Fibroblast of the conjunctiva (primary cell): ENCODE results near the gene CIC.

ENCODE experiments used
- DNase-seq: peaks from one replicate; pipeline ENCODE4 v3.0.0-alpha.2; 2010; ENCODE audit warnings: low read depth

Gene CIC

DNA sequence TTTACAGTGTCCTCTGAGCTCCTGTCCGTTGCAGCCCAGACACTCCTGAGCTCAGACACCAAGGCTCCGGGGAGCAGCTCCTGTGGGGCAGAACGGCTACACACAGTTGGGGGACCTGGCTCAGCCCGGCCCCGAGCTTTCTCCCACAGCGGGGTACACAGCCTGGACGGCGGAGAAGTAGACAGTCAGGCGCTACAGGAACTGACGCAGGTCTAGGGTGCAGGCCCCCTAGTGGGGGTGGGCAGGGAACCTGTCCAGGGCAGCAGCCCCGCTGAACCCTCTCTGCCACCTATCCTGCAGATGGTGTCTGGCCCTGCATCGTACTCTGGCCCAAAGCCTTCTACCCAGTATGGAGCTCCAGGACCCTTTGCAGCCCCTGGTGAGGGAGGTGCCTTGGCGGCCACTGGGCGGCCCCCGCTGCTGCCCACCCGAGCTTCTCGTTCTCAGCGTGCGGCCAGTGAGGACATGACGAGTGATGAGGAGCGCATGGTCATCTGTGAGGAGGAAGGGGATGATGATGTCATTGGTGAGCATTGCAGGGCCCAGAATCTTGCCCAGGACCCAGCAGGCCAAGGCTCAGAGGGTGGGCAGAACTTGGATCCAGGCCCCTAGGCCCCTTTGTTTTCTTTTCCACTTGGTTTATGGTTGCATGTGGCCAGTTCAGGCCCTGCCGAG lies 20.0 kb downstream of the CIC start:
- DNase-seq, result no peak

DNA sequence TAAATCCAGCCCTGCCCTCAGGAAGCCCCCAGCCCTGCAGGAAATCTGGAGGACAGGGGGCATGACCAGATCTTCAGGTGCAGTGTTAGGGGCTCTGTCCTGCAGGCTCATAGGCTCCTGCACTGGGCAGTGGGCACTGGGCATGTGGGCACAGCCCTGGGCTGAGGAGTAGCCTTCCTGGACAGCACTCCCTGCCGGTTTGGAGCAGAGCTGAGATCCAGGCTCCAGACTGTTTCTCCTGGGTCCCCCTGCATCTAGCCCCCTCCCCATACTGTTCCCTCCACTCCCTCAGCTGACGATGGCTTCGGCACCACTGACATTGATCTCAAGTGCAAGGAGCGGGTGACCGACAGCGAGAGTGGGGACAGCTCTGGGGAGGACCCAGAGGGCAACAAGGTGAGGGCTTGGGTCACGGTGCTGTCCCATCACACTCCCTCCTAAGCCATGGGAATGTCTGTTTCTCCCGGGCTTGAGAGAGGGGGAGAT lies 20.5 kb downstream of the CIC start:
- no peak for DNase-seq

DNA sequence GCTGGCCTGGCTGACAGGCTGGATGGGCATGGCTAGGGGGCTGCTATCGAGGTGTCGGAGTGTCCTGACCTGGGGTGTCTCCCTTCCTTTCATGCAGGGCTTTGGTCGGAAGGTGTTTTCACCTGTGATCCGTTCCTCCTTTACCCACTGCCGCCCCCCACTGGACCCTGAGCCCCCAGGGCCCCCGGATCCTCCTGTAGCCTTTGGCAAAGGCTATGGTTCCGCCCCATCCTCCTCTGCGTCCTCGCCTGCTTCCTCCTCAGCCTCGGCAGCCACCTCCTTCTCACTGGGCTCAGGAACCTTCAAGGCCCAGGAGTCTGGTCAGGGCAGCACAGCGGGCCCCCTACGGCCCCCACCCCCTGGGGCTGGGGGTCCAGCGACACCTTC lies 21.1 kb downstream of the CIC start:
- DNase-seq, result no peak

DNA sequence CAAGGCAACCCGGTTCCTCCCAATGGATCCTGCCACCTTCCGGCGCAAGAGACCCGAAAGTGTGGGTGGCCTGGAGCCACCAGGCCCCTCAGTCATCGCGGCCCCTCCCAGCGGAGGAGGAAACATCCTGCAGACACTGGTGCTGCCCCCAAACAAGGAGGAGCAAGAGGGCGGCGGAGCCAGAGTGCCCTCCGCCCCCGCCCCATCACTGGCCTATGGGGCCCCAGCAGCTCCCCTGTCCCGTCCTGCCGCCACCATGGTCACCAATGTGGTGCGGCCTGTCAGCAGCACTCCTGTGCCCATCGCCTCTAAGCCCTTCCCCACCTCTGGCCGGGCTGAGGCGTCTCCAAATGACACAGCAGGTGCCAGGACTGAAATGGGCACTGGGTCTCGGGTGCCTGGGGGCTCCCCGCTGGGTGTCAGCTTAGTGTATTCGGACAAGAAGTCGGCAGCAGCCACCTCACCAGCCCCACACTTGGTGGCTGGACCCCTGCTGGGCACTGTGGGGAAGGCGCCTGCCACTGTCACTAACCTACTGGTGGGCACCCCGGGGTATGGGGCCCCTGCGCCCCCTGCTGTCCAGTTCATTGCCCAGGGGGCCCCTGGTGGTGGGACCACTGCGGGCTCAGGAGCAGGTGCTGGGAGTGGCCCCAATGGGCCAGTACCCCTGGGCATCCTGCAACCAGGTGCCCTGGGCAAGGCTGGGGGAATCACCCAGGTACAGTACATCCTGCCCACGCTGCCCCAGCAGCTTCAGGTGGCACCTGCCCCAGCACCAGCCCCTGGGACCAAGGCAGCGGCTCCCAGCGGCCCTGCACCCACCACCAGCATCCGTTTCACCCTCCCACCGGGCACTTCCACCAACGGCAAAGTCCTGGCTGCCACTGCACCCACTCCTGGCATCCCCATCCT lies 21.7 kb downstream of the CIC start:
- DNase-seq, result no peak

DNA sequence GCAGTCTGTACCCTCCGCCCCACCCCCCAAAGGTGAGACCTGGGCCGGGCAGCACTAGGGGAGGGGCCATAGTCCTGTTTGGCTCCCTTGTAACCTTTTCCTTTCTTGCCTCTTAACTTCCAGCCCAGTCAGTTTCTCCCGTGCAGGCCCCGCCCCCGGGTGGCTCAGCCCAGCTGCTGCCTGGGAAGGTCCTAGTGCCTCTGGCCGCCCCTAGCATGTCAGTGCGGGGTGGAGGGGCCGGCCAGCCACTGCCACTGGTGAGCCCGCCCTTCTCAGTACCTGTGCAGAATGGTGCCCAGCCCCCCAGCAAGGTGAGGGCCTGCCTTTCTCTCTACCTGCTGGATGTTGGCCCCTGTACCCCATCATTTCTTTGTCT lies 22.4 kb downstream of the CIC start:
- DNase-seq, result no peak

DNA sequence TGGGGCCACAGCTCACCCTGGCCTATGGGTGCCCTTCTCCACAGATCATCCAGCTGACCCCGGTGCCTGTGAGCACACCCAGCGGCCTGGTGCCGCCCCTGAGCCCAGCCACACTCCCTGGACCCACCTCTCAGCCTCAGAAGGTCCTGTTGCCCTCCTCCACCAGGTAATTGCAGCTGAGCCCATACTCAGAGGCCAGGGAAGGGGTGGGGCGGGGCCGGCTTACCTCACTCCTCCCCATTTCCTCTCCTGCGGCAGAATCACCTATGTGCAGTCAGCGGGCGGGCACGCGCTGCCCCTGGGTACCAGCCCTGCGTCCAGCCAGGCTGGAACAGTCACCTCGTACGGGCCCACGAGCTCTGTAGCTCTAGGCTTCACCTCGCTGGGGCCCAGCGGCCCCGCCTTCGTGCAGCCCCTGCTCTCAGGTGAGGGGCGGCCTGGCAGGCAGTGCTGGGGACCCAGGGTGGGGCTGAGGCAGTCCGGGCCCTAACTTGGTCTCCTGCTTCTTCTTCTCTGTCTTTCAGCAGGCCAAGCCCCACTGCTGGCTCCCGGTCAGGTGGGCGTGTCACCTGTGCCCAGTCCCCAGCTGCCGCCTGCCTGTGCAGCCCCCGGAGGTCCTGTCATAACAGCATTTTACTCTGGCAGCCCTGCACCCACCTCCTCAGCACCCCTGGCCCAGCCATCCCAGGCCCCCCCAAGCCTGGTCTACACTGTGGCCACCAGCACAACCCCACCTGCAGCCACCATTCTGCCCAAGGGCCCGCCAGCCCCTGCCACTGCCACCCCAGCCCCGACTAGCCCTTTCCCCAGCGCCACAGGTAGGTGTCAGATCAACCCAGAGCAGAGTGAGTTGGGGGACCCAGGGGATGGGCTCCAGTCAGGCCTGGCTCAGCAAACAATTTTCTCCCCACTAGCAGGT lies 23.2 kb downstream of the CIC start:
- DNase-seq, result no peak

DNA sequence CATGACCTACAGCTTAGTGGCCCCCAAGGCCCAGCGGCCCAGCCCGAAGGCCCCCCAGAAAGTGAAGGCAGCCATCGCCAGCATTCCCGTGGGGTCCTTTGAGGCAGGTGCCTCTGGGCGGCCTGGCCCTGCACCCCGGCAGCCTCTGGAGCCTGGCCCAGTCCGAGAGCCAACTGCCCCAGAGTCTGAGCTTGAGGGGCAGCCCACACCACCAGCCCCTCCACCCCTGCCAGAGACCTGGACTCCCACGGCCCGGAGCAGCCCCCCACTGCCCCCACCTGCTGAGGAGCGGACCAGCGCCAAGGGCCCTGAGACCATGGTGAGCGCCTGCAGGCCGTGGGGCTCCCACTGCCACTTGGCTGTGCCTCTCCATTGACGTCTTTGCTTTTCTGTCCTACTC lies 23.9 kb downstream of the CIC start:
- DNase-seq, result no peak

DNA sequence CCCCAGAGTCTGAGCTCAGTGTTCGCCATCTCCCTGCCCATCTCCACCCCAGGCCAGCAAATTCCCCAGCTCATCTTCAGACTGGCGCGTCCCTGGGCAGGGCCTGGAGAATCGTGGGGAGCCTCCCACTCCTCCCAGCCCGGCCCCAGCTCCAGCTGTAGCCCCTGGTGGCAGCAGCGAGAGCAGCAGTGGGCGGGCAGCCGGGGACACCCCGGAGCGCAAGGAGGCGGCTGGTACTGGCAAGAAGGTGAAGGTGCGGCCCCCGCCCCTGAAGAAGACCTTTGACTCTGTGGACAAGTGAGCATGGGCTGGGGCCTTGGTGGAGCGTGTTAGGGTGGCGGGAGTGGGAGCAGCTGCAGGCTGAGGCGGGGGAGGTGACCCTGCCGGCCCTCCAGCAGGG lies 24.5 kb downstream of the CIC start:
- no peak for DNase-seq

DNA sequence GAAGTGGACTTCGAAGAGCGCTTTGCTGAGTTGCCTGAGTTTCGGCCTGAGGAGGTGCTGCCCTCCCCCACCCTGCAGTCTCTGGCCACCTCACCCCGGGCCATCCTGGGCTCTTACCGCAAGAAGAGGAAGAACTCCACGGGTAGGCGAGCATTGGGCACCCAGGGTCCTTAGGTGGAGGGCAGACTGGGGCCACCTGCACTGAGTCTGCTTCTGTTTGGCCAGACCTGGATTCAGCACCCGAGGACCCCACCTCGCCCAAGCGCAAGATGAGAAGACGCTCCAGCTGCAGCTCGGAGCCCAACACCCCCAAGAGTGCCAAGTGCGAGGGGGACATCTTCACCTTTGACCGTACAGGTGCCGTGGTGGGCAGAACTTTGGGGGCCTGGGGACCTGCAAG lies 24.9 kb downstream of the CIC start:
- DNase-seq, result no peak

DNA sequence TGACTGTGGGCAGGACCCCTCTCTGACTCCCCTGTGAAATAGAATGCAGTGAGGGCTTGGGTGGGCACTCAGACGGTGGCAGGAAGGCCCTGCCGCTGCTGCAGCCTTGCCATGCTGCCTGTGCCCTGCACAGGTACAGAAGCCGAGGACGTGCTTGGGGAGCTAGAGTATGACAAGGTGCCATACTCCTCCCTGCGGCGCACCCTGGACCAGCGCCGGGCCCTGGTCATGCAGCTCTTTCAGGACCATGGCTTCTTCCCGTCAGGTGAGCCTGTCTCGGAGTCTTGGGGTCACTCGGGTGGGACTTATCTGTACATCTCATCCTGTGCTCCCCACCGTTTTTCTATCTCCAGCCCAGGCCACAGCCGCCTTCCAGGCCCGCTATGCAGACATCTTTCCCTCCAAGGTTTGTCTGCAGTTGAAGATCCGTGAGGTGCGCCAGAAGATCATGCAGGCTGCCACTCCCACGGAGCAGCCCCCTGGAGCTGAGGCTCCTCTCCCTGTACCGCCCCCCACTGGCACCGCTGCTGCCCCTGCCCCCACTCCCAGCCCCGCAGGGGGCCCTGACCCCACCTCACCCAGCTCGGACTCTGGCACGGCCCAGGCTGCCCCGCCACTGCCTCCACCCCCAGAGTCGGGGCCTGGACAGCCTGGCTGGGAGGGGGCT lies 25.6 kb downstream of the CIC start:
- DNase-seq, result no peak

DNA sequence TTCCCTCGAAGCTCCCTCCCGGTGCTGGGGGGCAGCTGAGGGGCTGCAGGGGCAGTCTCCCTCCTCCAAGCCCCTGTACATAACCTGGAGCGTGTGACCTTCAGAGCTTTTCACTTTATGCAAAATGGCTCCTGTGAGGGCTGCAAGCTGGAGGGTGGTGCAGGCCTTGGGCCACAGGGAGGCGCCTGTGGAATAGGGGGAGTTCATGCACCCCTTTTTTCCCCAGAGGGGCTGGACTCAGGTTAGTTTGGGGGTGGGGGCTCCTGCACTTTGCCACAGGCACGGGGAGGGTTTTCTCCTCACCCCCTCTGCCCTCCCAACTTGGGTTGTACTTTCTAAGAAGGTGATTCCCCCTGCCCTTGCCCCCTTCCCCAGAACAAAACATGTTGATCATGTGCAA lies 26.3 kb downstream of the CIC start:
- no peak for DNase-seq

DNA sequence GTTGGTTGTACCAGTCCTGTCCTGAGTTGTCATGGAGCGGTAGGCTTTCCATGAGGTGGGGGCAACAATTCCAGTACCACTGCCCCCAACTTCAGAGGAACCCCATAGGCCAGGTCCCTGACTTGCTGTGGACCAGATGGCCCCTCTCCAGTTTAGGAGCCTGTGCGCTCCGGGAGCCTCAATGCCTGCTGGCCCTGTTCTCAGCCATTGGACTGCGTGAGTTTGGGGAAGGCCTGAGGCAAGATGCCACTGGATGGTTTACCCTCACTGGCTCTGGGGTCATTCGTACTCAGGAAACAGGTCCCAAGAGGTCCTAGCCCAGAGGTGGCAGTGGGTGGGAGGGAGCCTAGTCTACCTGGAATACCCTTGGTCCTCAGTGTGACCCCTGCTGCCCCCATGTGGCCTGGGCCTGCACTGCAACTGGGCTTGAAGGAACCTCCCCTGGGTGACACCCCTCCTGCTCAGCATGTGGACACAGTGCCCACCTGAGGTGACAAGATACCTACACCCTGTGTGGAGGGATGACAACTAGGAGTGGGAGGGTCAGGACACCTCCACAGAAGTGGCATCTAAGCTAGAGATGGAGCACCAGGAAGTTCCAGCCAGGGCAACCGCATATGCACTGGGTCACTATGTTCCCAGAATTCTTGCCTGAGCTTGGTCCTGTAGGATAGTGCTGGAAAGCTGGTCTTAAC lies 26.9 kb downstream of the CIC start:
- DNase-seq, result no peak

DNA sequence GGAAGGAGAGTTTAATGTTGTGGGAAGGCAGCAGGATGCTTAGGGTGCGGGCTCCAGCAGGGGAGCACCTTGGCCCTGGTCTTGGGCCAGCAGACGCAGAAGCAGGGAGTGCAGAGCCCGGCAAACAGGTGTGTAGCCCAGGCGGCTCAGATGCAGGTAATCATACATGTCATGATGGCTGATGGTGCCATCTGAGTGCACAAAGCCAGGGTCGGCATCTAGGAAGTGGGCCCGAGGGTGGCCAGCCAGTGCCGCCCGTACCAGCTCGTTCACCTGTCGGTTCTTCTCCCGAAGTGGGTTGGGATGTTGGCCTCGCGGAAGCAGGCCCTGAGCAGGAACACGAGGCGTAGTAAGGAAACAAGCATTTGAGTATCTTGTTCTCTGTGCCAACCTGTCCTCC lies 28.0 kb downstream of the CIC start:
- DNase-seq, result no peak

DNA sequence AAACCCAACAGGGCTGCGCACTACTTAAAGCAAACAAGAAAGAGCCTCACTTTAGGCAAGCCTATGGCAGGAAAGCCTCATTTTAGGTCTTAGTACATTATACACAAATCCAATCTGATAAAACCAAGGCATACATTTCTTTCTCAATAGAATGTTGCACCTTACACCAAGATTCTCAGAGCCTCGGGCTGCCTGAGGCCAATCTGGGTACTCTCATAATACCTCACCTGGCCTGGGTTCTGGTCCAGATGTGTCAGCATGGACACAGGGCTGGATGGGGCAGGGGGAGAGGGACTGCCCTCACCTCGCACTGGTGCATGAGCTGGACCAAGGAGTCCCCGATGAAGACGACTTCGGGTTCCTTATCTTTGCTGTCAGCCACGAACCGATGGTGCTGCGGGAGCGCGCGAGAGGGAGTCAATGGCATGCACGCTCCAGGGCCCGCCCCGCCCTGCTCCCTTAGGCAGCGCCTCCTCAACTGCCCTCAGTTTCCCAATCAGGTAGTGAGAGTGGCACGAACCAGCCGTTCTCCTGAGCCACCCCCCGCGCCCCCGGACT lies 32.7 kb downstream of the CIC start, which contains the start of gene PRR19:
TSS of gene PRR19 (plus strand) at position 487 of the 558 bp plus-strand sequence. CDS start 7,453 bp downstream, outside the sequence.
- DNase-seq, result no peak

DNA sequence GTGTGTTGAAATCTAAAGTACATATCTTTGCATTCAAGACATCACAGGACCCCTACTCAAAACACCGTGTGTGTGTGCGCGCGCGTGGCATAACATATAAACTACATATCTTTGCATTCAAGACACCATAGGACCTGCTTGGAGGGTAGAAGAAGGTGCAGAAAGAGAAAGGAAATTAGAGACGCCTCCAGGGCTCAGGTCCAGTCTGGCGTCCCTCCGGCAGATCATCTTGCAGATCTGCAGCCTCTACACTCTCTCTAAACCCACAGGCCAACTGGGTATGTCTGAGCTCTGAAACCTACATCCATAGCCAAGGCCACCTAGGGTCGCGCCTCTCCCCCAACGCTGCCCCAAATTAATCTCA lies 34.0 kb downstream of the CIC start:
- DNase-seq, result no peak

DNA sequence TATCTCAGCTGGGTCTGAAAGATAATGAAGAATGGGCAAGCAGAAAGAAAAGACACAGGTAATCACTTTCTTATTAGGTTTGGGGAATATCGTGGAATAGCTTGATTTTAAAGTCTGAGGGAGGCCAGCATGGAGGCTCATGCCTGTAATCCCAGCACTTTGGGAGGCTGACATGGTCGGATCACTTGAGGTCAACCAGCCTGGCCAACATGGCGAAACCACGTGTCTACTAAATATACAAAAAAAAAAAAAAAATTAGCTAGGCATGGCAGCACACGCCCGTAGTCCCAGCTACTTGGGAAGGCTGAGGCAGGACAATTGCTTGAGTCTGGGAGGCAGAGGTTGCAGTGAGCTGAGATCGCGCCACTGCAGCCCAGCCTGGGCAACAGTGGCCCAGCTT lies 34.8 kb downstream of the CIC start:
- no peak for DNase-seq

DNA sequence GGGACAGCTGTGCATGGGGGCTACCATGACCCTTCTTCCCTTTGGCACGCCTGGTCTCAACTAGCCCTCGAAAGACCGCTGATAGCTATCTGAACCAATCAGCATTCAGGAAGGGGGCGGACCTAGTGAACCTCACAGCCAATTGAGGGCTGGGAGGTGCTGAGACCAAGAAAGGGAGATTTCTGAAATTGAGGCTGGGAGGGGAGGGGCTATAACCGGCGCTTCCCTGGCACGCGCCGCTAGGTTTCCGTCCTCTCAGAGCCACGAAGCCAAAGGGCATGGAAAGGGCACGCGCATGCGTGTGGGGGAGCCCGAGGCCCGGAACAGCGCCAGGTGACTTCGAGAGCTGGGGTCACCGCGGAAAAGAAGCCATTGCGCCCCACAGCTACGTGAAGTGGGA lies 37.6 kb downstream of the CIC start:
- DNase-seq, result no peak

DNA sequence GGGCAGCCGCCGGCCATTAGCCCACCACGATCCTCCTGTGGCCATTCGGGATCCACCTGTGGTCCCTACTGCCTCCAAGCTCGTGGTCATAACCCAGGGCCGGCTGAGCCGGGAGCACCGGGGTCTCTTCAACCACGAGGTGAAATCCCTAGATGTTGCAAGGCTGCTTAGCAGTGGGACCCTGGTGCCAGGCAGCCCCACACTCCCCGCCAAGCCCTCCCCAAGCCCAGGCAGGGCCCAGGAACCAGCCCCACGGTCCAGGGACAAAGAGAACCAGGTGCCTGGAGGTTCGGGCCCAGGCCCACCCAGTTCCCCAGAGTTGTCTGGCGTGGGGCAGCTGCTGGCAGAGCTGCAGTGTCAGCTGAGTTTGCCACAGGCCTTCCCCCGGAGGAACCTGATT lies 40.6 kb downstream of the CIC start:
- DNase-seq, result no peak

DNA sequence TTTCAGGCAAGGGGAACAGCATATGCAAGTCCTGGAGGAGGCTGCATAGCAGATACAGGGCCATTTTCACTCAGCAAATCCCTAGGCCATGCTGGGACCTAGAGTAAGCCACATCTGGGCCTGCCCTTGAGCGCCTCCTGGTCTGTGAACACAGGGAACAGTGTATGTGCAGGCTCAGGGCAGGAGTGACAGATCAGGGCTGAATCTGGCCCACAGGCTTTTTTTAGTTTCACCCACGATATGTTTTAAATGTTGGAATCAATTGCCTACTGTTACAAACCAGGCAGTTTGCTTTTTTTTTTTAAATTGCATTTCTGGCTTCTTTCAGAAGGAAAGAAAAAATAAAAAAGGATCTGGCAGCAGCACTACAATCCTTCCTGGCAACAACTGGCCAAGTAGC lies 42.6 kb downstream of the CIC start:
- no peak for DNase-seq

DNA sequence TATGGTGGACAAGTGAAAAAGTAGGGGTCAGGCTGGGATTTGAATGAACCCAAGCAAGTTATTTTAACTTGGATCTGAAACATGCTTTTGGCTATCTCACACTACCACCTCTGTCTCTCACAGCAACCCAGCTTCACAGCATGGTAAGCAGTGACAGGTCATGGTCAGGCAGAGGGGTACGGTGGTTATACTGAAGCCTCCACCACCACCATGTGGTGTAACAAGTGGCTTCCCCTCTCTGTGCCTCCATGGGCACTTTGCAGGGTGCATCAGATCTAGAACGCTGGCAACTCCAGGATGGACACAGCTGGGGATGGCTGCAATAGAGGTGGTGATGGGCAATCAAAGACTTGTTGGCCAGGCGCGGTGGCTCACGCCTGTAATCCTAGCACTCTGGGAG lies 43.3 kb downstream of the CIC start:
- DNase-seq, result no peak
